Hepatocyte (in vitro differentiated cells): Measurements from ENCODE around the gene DDT.

Source experiments
- CTCF ChIP-seq: fragments of 200-600 bp; sonication (generic); IDR thresholded peaks from 2 replicates; pipeline ENCODE4 v1.5.1; 2016; ENCODE audit warnings: antibody characterized with exemption, mild to moderate bottlenecking; ENCODE audit not compliant: poor library complexity
- EZH2 ChIP-seq: fragments of 200-600 bp; sonication (generic); IDR thresholded peaks from 2 replicates; pipeline ENCODE4 v1.6.1; 2016; ENCODE audit warnings: antibody characterized with exemption, mild to moderate bottlenecking, borderline replicate concordance
- EZH2phosphoT487 ChIP-seq: fragments of 200-600 bp; sonication (generic); IDR thresholded peaks from one replicate; pipeline ENCODE4 v1.6.1; 2018; ENCODE audit warnings: antibody characterized with exemption, mild to moderate bottlenecking, low read depth, moderate library complexity; ENCODE audit not compliant: unreplicated experiment, severe bottlenecking

- TF ChIP-seq EZH2 (no peak), CTCF (no peak), EZH2phosphoT487 (no peak)
Observed at GRCh38 chr22:23970816-23971486, 3.3 kb downstream of the DDT start.
